ENCODE measurements around the gene PIP5KL1.

The PIP5KL1 gene

DNA sequence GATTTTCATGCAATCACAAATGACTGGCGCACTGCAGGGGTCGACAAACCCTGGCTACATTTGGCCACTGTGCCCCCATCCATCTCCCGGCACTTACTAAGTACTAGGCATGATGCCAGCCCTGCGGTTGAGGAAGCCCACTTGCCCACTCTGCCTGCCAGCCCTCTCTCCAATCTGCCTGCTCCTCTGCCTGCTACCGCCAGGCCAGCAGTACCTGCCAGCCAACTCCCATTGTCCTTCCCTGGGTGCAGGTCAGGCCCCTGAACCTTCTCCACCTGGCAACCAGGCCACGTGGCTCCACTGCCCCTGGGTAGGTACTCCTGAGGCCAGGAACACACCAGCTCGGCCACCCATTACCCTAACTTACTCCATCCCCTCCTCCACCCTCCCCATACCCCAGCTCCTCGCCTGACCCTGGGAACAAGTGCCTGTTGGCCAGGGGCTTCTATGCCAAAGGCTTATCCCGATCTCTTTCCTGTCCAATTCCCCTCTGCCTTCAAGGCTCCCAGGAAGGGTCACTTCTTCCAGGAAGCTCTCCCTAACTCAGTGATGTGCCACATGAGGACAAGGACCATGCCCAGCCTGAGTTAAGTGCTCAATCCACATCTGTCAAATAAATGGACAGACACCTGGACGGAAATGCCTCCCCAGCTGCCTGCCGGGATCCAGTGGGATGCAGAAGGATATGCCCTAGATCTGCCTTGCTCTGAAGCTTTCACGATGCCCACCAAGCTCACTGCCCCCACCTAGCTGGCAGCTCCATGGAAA lies 43.6 kb upstream of the PIP5KL1 start:
- H3K4me1 ChIP-seq (ENCODE audit: control insufficient read depth, insufficient read depth, low read length), result peaks cover 56% of the 10 kb centered on the region
- H3K4me3 ChIP-seq (ENCODE audit: low read length), result no peak overlapping the region

GRCh38 chr9:127973169-127974000 lies 42.8 kb upstream of the PIP5KL1 start:
- Histone ChIP-seq H3K4me3 (ENCODE audit: low read length) (no peak overlapping the region), H3K4me1 (ENCODE audit: control insufficient read depth, insufficient read depth, low read length) (peaks cover 56% of the 10 kb centered on the region), H3K4me2 (ENCODE audit: low read length) (no peak overlapping the region), H3K9me3 (replicated peaks; ENCODE audit: low read length) (no peaks in the 10 kb centered on the region), H3K27me3 (ENCODE audit: control insufficient read depth, insufficient read depth, low read length) (no peaks in the 10 kb centered on the region), H3K9ac (ENCODE audit: low read depth, low read length) (no peak overlapping the region), H3K36me3 (ENCODE audit: insufficient read depth, low read length) (no peaks in the 10 kb centered on the region)

More for the DNA sequence above, 43.6 kb upstream of the PIP5KL1 start:
- Histone ChIP-seq H3K4me2 (ENCODE audit: low read length) (no peak overlapping the region), H3K9me3 (replicated peaks; ENCODE audit: low read length) (no peaks in the 10 kb centered on the region), H3K36me3 (ENCODE audit: insufficient read depth, low read length) (no peaks in the 10 kb centered on the region), H3K27me3 (ENCODE audit: control insufficient read depth, insufficient read depth, low read length) (no peaks in the 10 kb centered on the region), H3K9ac (ENCODE audit: low read depth, low read length) (no peak overlapping the region)

- Histone ChIP-seq H3K9me3 (replicated peaks; ENCODE audit: low read length) (no peaks in the 10 kb centered on the region), H3K36me3 (ENCODE audit: insufficient read depth, low read length) (no peaks in the 10 kb centered on the region), H3K27me3 (ENCODE audit: control insufficient read depth, insufficient read depth, low read length) (no peaks in the 10 kb centered on the region), H3K9ac (ENCODE audit: low read depth, low read length) (no peak overlapping the region), H3K4me1 (ENCODE audit: control insufficient read depth, insufficient read depth, low read length) (peaks cover 51% of the 10 kb centered on the region), H3K4me2 (ENCODE audit: low read length) (no peak overlapping the region), H3K4me3 (ENCODE audit: low read length) (no peak overlapping the region)
Measured at GRCh38 chr9:127972236-127972871, 41.8 kb upstream of the PIP5KL1 start.

GRCh38 chr9:127971357-127972235 lies 41.0 kb upstream of the PIP5KL1 start:
- Histone ChIP-seq H3K27me3 (ENCODE audit: control insufficient read depth, insufficient read depth, low read length) (no peaks in the 10 kb centered on the region), H3K4me3 (ENCODE audit: low read length) (no peak overlapping the region), H3K4me2 (ENCODE audit: low read length) (no peak overlapping the region), H3K9me3 (replicated peaks; ENCODE audit: low read length) (no peaks in the 10 kb centered on the region), H3K4me1 (ENCODE audit: control insufficient read depth, insufficient read depth, low read length) (peaks cover 47% of the 10 kb centered on the region), H3K36me3 (ENCODE audit: insufficient read depth, low read length) (no peaks in the 10 kb centered on the region), H3K9ac (ENCODE audit: low read depth, low read length) (no peak overlapping the region)

GRCh38 chr9:127970401-127971313 lies 40.1 kb upstream of the PIP5KL1 start:
- no peaks in the 10 kb centered on the region for H3K36me3 ChIP-seq (ENCODE audit: insufficient read depth, low read length)
- no peak overlapping the region for H3K4me3 ChIP-seq (ENCODE audit: low read length)
- H3K4me2 ChIP-seq (ENCODE audit: low read length), result no peak overlapping the region
- H3K9me3 ChIP-seq (replicated peaks; ENCODE audit: low read length), result no peaks in the 10 kb centered on the region
- H3K27me3 ChIP-seq (ENCODE audit: control insufficient read depth, insufficient read depth, low read length), result no peaks in the 10 kb centered on the region
- H3K9ac ChIP-seq (ENCODE audit: low read depth, low read length), result no peak overlapping the region
- peaks cover 54% of the 10 kb centered on the region for H3K4me1 ChIP-seq (ENCODE audit: control insufficient read depth, insufficient read depth, low read length)

DNA sequence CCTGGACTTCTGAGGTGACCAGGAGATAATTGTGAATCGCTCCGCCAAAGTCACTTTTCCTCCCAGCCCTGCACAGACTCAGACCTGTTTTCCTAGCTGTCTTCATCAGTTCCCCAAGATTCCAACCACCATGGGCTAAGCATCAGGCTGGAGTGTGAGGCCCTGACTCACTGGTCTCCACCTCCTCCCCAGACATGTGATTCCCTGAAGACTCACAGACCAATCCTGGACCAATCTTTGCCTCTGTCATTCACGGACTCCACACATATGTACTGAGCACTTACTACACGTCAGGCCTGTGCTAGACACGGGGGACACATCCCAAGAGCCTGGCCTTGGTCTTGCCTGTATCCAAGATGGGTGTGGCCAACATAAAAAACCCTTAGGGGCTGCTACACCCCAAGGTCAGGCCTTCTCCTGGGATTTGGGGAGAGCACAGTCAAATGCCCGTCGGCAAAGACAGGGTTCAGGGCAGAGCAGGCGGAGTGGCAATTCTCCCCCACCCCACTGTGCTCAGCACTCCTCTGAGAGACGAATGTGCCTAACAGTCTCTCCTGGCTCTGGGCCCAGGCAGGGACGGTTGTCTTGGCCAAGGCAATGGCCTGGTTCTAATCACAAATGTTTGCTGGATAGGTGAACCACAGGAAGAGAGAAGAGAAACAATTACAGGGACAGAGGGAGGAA lies 38.3 kb upstream of the PIP5KL1 start:
- Histone ChIP-seq H3K4me1 (ENCODE audit: control insufficient read depth, insufficient read depth, low read length) (peaks cover 46% of the 10 kb centered on the region), H3K4me2 (ENCODE audit: low read length) (no peak overlapping the region), H3K4me3 (ENCODE audit: low read length) (peak overlapping the region; percentile 30), H3K9ac (ENCODE audit: low read depth, low read length) (no peak overlapping the region), H3K27me3 (ENCODE audit: control insufficient read depth, insufficient read depth, low read length) (no peaks in the 10 kb centered on the region), H3K9me3 (replicated peaks; ENCODE audit: low read length) (no peaks in the 10 kb centered on the region), H3K36me3 (ENCODE audit: insufficient read depth, low read length) (no peaks in the 10 kb centered on the region)

- H3K4me1 ChIP-seq (ENCODE audit: control insufficient read depth, insufficient read depth, low read length), result peaks cover 46% of the 10 kb centered on the region
- H3K27me3 ChIP-seq (ENCODE audit: control insufficient read depth, insufficient read depth, low read length), result no peaks in the 10 kb centered on the region
- H3K9me3 ChIP-seq (replicated peaks; ENCODE audit: low read length), result no peaks in the 10 kb centered on the region
- no peak overlapping the region for H3K9ac ChIP-seq (ENCODE audit: low read depth, low read length)
- H3K4me2 ChIP-seq (ENCODE audit: low read length), result no peak overlapping the region
- no peaks in the 10 kb centered on the region for H3K36me3 ChIP-seq (ENCODE audit: insufficient read depth, low read length)
- H3K4me3 ChIP-seq (ENCODE audit: low read length), result peak overlapping the region; percentile 30
Measured at GRCh38 chr9:127968042-127968441, 37.5 kb upstream of the PIP5KL1 start.

- peaks cover 42% of the 10 kb centered on the region for H3K4me1 ChIP-seq (ENCODE audit: control insufficient read depth, insufficient read depth, low read length)
- H3K9ac ChIP-seq (ENCODE audit: low read depth, low read length), result no peak overlapping the region
- H3K36me3 ChIP-seq (ENCODE audit: insufficient read depth, low read length), result no peaks in the 10 kb centered on the region
- no peaks in the 10 kb centered on the region for H3K27me3 ChIP-seq (ENCODE audit: control insufficient read depth, insufficient read depth, low read length)
- no peak overlapping the region for H3K4me3 ChIP-seq (ENCODE audit: low read length)
- H3K4me2 ChIP-seq (ENCODE audit: low read length), result no peak overlapping the region
- H3K9me3 ChIP-seq (replicated peaks; ENCODE audit: low read length), result no peaks in the 10 kb centered on the region
Measured at GRCh38 chr9:127967151-127967809, 36.7 kb upstream of the PIP5KL1 start.

DNA sequence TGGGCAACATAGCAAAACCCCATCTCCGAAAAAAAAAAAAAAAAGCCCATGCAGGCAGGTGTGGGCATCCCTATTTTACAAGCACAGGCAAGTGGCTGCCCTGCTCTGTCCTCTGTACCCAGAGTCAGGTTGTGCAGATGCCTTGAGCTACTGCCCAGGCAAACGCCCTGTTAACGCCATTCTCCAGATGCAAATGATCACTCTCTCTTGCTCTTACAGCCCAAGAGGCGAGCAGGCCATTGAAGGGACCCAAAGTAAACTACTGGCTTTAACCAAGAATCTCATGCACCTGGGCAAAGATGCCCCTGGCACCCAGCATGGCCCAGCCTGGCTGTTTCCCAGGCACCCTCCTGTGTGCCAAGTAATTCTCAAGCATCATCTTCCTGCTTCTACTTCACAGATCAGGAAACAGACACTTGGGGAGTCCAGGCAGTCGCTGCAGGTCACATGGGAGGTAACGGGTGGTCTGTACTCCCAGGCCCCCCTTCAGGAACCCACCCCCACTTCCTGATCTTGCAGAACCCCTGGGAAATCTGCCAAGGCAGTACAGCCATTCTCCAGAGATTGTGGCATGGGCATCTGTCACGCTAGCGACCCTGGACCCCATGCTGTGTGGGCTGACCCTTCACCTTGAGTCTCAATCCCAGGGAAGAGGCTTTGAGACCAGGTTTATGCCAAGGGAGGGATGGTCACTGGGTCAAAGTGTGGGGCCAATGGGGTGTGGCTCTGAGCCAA lies 36.0 kb upstream of the PIP5KL1 start:
- H3K36me3 ChIP-seq (ENCODE audit: insufficient read depth, low read length), result no peaks in the 10 kb centered on the region
- no peaks in the 10 kb centered on the region for H3K27me3 ChIP-seq (ENCODE audit: control insufficient read depth, insufficient read depth, low read length)
- no peak overlapping the region for H3K4me2 ChIP-seq (ENCODE audit: low read length)
- no peak overlapping the region for H3K9ac ChIP-seq (ENCODE audit: low read depth, low read length)
- peaks cover 35% of the 10 kb centered on the region for H3K4me1 ChIP-seq (ENCODE audit: control insufficient read depth, insufficient read depth, low read length)
- H3K4me3 ChIP-seq (ENCODE audit: low read length), result no peak overlapping the region
- H3K9me3 ChIP-seq (replicated peaks; ENCODE audit: low read length), result no peaks in the 10 kb centered on the region

Measured in skeletal muscle satellite cell (primary cell).